ENCODE data around the gene TGM2.

TGM2 gene

GRCh38 chr20:38205001-38205400, 39.9 kb upstream of the TGM2 start:
- no peak overlapping the region for H3K4me3 Mint-ChIP-seq
- ATAC-seq (replicated peaks; ENCODE audit: extremely low read depth, poor library complexity, severe bottlenecking) (no peak), DNase-seq (ENCODE audit: low spot score in 2 of 2) (no peak)
- H3K36me3 Mint-ChIP-seq (ENCODE audit: insufficient read depth) = no peaks in the 10 kb centered on the region
- H3K4me1 Mint-ChIP-seq = no peaks in the 10 kb centered on the region
- no peaks in the 10 kb centered on the region for H3K9me3 Mint-ChIP-seq
- H3K27ac Mint-ChIP-seq (ENCODE audit: low read depth) = no peak overlapping the region
- peaks cover 23% of the 10 kb centered on the region for H3K27me3 Mint-ChIP-seq

- no peak for DNase-seq (ENCODE audit: low spot score in 2 of 2)
- Mint-ChIP-seq H3K4me3 (no peak overlapping the region), H3K27ac (ENCODE audit: low read depth) (no peak overlapping the region), H3K36me3 (ENCODE audit: insufficient read depth) (no peaks in the 10 kb centered on the region), H3K9me3 (no peaks in the 10 kb centered on the region), H3K4me1 (no peaks in the 10 kb centered on the region), H3K27me3 (peaks cover 22% of the 10 kb centered on the region)
- no peak for ATAC-seq (replicated peaks; ENCODE audit: extremely low read depth, poor library complexity, severe bottlenecking)
Observed at GRCh38 chr20:38203981-38204357, 38.9 kb upstream of the TGM2 start.

DNA sequence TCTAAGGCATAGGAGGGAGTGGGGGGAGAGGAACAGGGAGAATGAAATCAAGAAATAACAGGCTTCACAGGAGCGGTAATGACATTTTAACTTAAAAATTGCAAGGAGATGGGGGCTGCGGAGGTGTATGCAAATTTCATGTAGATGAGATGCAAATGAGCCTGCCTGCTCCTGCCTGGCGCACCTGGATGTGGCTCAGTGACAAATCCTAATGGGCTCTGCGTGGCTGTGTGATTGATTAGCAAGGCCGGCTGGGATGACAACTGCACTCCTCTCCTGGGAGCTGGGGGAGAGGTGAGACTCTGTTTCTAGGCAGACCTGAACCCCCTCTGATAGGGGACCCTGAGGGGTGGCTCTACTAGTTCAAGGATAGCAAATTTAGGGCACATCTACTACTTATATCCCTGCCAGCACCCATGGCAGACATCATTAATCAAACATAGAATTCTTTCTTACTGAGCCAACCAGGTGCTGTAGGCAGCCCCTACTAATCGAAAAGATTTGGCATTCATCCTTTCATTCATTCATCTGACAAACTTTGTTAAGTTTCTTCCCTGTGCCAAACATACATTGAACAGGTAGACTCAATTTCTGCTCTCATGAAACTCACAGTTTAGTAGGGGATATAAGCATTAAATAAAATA, 38.4 kb upstream of the TGM2 start:
- Mint-ChIP-seq H3K4me1 (no peaks in the 10 kb centered on the region), H3K4me3 (no peak overlapping the region), H3K27me3 (peaks cover 17% of the 10 kb centered on the region), H3K36me3 (ENCODE audit: insufficient read depth) (no peaks in the 10 kb centered on the region), H3K9me3 (no peaks in the 10 kb centered on the region), H3K27ac (ENCODE audit: low read depth) (no peak overlapping the region)
- DNase-seq (ENCODE audit: low spot score in 2 of 2) (no peak), ATAC-seq (replicated peaks; ENCODE audit: extremely low read depth, poor library complexity, severe bottlenecking) (no peak)

DNA sequence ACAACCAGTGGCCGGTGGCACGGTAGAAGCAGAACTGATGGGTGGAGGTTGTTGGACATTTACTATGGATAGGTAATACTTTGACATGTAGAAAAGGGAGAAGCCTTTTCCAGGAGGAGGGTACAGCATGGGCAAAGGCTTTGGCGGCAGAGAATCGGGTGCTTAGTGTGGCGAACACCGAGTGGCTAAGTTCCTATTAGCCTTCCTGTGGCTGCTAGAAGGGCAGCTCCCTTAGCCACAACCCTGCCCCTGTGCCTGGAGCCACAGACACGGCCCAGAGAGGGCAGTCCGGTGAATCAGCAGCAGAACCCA, 37.9 kb upstream of the TGM2 start:
- H3K27ac Mint-ChIP-seq (ENCODE audit: low read depth) = no peak overlapping the region
- ATAC-seq (replicated peaks; ENCODE audit: extremely low read depth, poor library complexity, severe bottlenecking) (no peak), DNase-seq (ENCODE audit: low spot score in 2 of 2) (no peak)
- H3K27me3 Mint-ChIP-seq = peaks cover 11% of the 10 kb centered on the region
- H3K36me3 Mint-ChIP-seq (ENCODE audit: insufficient read depth) = no peaks in the 10 kb centered on the region
- no peak overlapping the region for H3K4me3 Mint-ChIP-seq
- H3K4me1 Mint-ChIP-seq = no peaks in the 10 kb centered on the region
- no peaks in the 10 kb centered on the region for H3K9me3 Mint-ChIP-seq

GRCh38 chr20:38202153-38202981, 37.3 kb upstream of the TGM2 start:
- H3K4me1 Mint-ChIP-seq = no peaks in the 10 kb centered on the region
- no peak for ATAC-seq (replicated peaks; ENCODE audit: extremely low read depth, poor library complexity, severe bottlenecking)
- peaks cover 10% of the 10 kb centered on the region for H3K27me3 Mint-ChIP-seq

GRCh38 chr20:38201356-38201755, 36.3 kb upstream of the TGM2 start:
- Mint-ChIP-seq H3K27ac (ENCODE audit: low read depth) (no peak overlapping the region), H3K4me3 (no peak overlapping the region), H3K36me3 (ENCODE audit: insufficient read depth) (no peaks in the 10 kb centered on the region), H3K9me3 (no peaks in the 10 kb centered on the region), H3K4me1 (no peaks in the 10 kb centered on the region), H3K27me3 (peaks cover 3% of the 10 kb centered on the region)
- no peak for ATAC-seq (replicated peaks; ENCODE audit: extremely low read depth, poor library complexity, severe bottlenecking)
- no peak for DNase-seq (ENCODE audit: low spot score in 2 of 2)

More at GRCh38 chr20:38202153-38202981, 37.3 kb upstream of the TGM2 start:
- Mint-ChIP-seq H3K4me3 (no peak overlapping the region), H3K27ac (ENCODE audit: low read depth) (no peak overlapping the region), H3K36me3 (ENCODE audit: insufficient read depth) (no peaks in the 10 kb centered on the region), H3K9me3 (no peaks in the 10 kb centered on the region)
- DNase-seq (ENCODE audit: low spot score in 2 of 2) = no peak

GRCh38 chr20:38200646-38201045, 35.6 kb upstream of the TGM2 start:
- Mint-ChIP-seq H3K4me3 (no peak overlapping the region), H3K4me1 (no peaks in the 10 kb centered on the region), H3K9me3 (no peaks in the 10 kb centered on the region), H3K27ac (ENCODE audit: low read depth) (no peak overlapping the region), H3K27me3 (peaks cover 6% of the 10 kb centered on the region), H3K36me3 (ENCODE audit: insufficient read depth) (no peaks in the 10 kb centered on the region)
- no peak for ATAC-seq (replicated peaks; ENCODE audit: extremely low read depth, poor library complexity, severe bottlenecking)
- no peak for DNase-seq (ENCODE audit: low spot score in 2 of 2)

GRCh38 chr20:38199501-38200390, 34.7 kb upstream of the TGM2 start:
- Mint-ChIP-seq H3K4me1 (no peaks in the 10 kb centered on the region), H3K27me3 (peaks cover 14% of the 10 kb centered on the region), H3K36me3 (ENCODE audit: insufficient read depth) (no peaks in the 10 kb centered on the region), H3K4me3 (no peak overlapping the region), H3K27ac (ENCODE audit: low read depth) (no peak overlapping the region), H3K9me3 (peaks cover under 1% of the 10 kb centered on the region)
- DNase-seq (ENCODE audit: low spot score in 2 of 2) (no peak), ATAC-seq (replicated peaks; ENCODE audit: extremely low read depth, poor library complexity, severe bottlenecking) (no peak)

GRCh38 chr20:38198238-38198861, 33.3 kb upstream of the TGM2 start:
- Mint-ChIP-seq H3K27ac (ENCODE audit: low read depth) (no peak overlapping the region), H3K36me3 (ENCODE audit: insufficient read depth) (no peaks in the 10 kb centered on the region), H3K4me1 (no peaks in the 10 kb centered on the region), H3K27me3 (peaks cover 21% of the 10 kb centered on the region), H3K9me3 (peaks cover 7% of the 10 kb centered on the region), H3K4me3 (no peak overlapping the region)
- DNase-seq (ENCODE audit: low spot score in 2 of 2) (no peak), ATAC-seq (replicated peaks; ENCODE audit: extremely low read depth, poor library complexity, severe bottlenecking) (no peak)

- Mint-ChIP-seq H3K4me1 (no peaks in the 10 kb centered on the region), H3K27me3 (peaks cover 21% of the 10 kb centered on the region), H3K27ac (ENCODE audit: low read depth) (no peak overlapping the region), H3K4me3 (no peak overlapping the region), H3K9me3 (peaks cover 7% of the 10 kb centered on the region), H3K36me3 (ENCODE audit: insufficient read depth) (no peaks in the 10 kb centered on the region)
- ATAC-seq (replicated peaks; ENCODE audit: extremely low read depth, poor library complexity, severe bottlenecking) (no peak), DNase-seq (ENCODE audit: low spot score in 2 of 2) (no peak)
Observed at GRCh38 chr20:38197619-38198018, 32.5 kb upstream of the TGM2 start.

- Mint-ChIP-seq H3K4me1 (no peaks in the 10 kb centered on the region), H3K9me3 (peaks cover 7% of the 10 kb centered on the region), H3K27me3 (peaks cover 21% of the 10 kb centered on the region), H3K36me3 (ENCODE audit: insufficient read depth) (no peaks in the 10 kb centered on the region), H3K27ac (ENCODE audit: low read depth) (no peak overlapping the region), H3K4me3 (no peak overlapping the region)
- DNase-seq (ENCODE audit: low spot score in 2 of 2) = no peak
- ATAC-seq (replicated peaks; ENCODE audit: extremely low read depth, poor library complexity, severe bottlenecking) = no peak
Observed at GRCh38 chr20:38197217-38197616, 32.1 kb upstream of the TGM2 start.

- peaks cover 7% of the 10 kb centered on the region for H3K9me3 Mint-ChIP-seq
- no peak for DNase-seq (ENCODE audit: low spot score in 2 of 2)
- H3K27ac Mint-ChIP-seq (ENCODE audit: low read depth) = no peak overlapping the region
- ATAC-seq (replicated peaks; ENCODE audit: extremely low read depth, poor library complexity, severe bottlenecking) = no peak
- H3K4me1 Mint-ChIP-seq = no peaks in the 10 kb centered on the region
- no peak overlapping the region for H3K4me3 Mint-ChIP-seq
- no peaks in the 10 kb centered on the region for H3K36me3 Mint-ChIP-seq (ENCODE audit: insufficient read depth)
- peaks cover 25% of the 10 kb centered on the region for H3K27me3 Mint-ChIP-seq
Observed at GRCh38 chr20:38196592-38196991, 31.5 kb upstream of the TGM2 start.
